Measurements from ENCODE around the gene KLF2. TPM values are rescaled to one million over a fixed set of nuclear protein-coding genes. Genes with fewer than 3 reads are reported as not detected.

KLF2 gene
- total and polyA plus RNA-seq, 2 of the 13 experiments (the other 11 are each of a cell fraction or from before 2014, with no cell fraction given) = not detected

- TF ChIP-seq ZBTB4 (CRISPR knock-in tag; IDR thresholded peaks at IDR 0.05; ENCODE audit: borderline replicate concordance) = no peak
Measured at GRCh38 chr19:16358456-16358855, 33.8 kb downstream of the KLF2 start (continued).

GRCh38 chr19:16359074-16359473 lies 34.4 kb downstream of the KLF2 start:
- H3K4me2 ChIP-seq (ENCODE audit: low read depth, low read length) = no peak overlapping the region
- intact Hi-C loops (cut with micrococcal nuclease; ENCODE audit: unreplicated experiment) = no loop called here
- no peaks in the 10 kb centered on the region for H3K9me3 ChIP-seq (ENCODE audit: low read length)
- H4K20me1 ChIP-seq (ENCODE audit: insufficient read depth, low read length) = no peaks in the 10 kb centered on the region
- in situ Hi-C loops (cut with HindIII; ENCODE audit: extremely low pct_ligation_motif_present, low pct_unique_long_range_greater_than_20kb) = no loop called here
- H3K4me3 ChIP-seq (replicated peaks in 1 of 3; ENCODE audit: insufficient read depth in 1 of 3, low read depth in 2 of 3, low read length in 3 of 3) = no peak overlapping the region
- 96% methylated on average over 6 of the region's 10 CpGs for WGBS (ENCODE audit: low lambda C conversion rate)
- FAIRE-seq = no peak
- ATAC-seq = no peak
- BruUV-seq (replicated peaks) = no TSS peak
- peaks cover 0 to 15% of the 10 kb centered on the region in 2 experiments; a peak in 2 of 5 replicates for H3K36me3 ChIP-seq (replicated peaks in 1 of 2; ENCODE audit: control insufficient read depth in 1 of 2, insufficient read depth in 2 of 2, low read length in 2 of 2)
- H3K79me2 ChIP-seq (ENCODE audit: insufficient read depth, low read length) = no peaks in the 10 kb centered on the region
- no peak overlapping the region for H3K9ac ChIP-seq (ENCODE audit: insufficient read depth, low read depth, low read length)
- DNase-seq (ENCODE audit: low spot score) = no peak
- no peaks in the 10 kb centered on the region for H3K27me3 ChIP-seq (ENCODE audit: control insufficient read depth in 1 of 2, insufficient read depth in 2 of 2, low read length in 2 of 2)
- no peak overlapping the region for H2AFZ ChIP-seq (ENCODE audit: low read length)
- no peak for TF ChIP-seq SOX5 (CRISPR knock-in tag; IDR thresholded peaks at IDR 0.05; ENCODE audit: borderline replicate concordance)
- TF ChIP-seq THYN1 (CRISPR knock-in tag; IDR thresholded peaks at IDR 0.05; ENCODE audit: borderline replicate concordance, low read depth) = no peak
- POLR2A ChIA-PET = no interaction called here
- peaks cover 11% of the 10 kb centered on the region for H3K4me1 ChIP-seq (ENCODE audit: insufficient read depth, low read length)
- H3K27ac ChIP-seq (ENCODE audit: extremely low read length, insufficient read depth, low read length) = no peak overlapping the region
- CTCF ChIA-PET (ENCODE audit: low intra/inter-chr PET ratio, low total read pairs) = no interaction called here

GRCh38 chr19:16359964-16360363 lies 35.3 kb downstream of the KLF2 start:
- no peaks in the 10 kb centered on the region for H3K79me2 ChIP-seq (ENCODE audit: insufficient read depth, low read length)
- intact Hi-C loops (cut with micrococcal nuclease; ENCODE audit: unreplicated experiment) = no loop called here
- in situ Hi-C loops (cut with HindIII; ENCODE audit: extremely low pct_ligation_motif_present, low pct_unique_long_range_greater_than_20kb) = no loop called here
- H3K9ac ChIP-seq (ENCODE audit: insufficient read depth, low read depth, low read length) = no peak overlapping the region
- no peak for ATAC-seq
- no peaks in the 10 kb centered on the region for H3K9me3 ChIP-seq (ENCODE audit: low read length)
- ChIA-PET POLR2A (no interaction called here), CTCF (ENCODE audit: low intra/inter-chr PET ratio, low total read pairs) (no interaction called here)
- no peak for FAIRE-seq
- no peak overlapping the region for H3K27ac ChIP-seq (ENCODE audit: extremely low read length, insufficient read depth, low read length)
- H2AFZ ChIP-seq (ENCODE audit: low read length) = no peak overlapping the region
- peaks cover 11% of the 10 kb centered on the region for H3K4me1 ChIP-seq (ENCODE audit: insufficient read depth, low read length)
- BruUV-seq (replicated peaks) = no TSS peak
- no peak for DNase-seq (ENCODE audit: low spot score)
- no peak overlapping the region for H3K4me3 ChIP-seq (replicated peaks in 1 of 3; ENCODE audit: insufficient read depth in 1 of 3, low read depth in 2 of 3, low read length in 3 of 3)
- H3K36me3 ChIP-seq (replicated peaks in 1 of 2; ENCODE audit: control insufficient read depth in 1 of 2, insufficient read depth in 2 of 2, low read length in 2 of 2) = peaks cover 0 to 15% of the 10 kb centered on the region in 2 experiments; a peak in 2 of 5 replicates
- H3K4me2 ChIP-seq (ENCODE audit: low read depth, low read length) = no peak overlapping the region
- H4K20me1 ChIP-seq (ENCODE audit: insufficient read depth, low read length) = no peaks in the 10 kb centered on the region
- H3K27me3 ChIP-seq (ENCODE audit: control insufficient read depth in 1 of 2, insufficient read depth in 2 of 2, low read length in 2 of 2) = no peaks in the 10 kb centered on the region
- 98% methylated on average over 6 of the region's 6 CpGs for WGBS (ENCODE audit: low lambda C conversion rate)
- TF ChIP-seq NFKBIZ (CRISPR knock-in tag; IDR thresholded peaks at IDR 0.05) = no peak
- no peak for TF ChIP-seq JUN (CRISPR knock-in tag; IDR thresholded peaks at IDR 0.05)
- TF ChIP-seq ZNF790 (CRISPR knock-in tag; IDR thresholded peaks at IDR 0.05; ENCODE audit: borderline replicate concordance) = no peak
- no peak for TF ChIP-seq ZNF737 (CRISPR knock-in tag; IDR thresholded peaks at IDR 0.05; ENCODE audit: borderline replicate concordance)
- no peak for TF ChIP-seq RBM39 (IDR thresholded peaks at IDR 0.05; ENCODE audit: low read depth, low read length, poor library complexity, severe bottlenecking)
- no peak for TF ChIP-seq ZBTB38 (CRISPR knock-in tag; IDR thresholded peaks at IDR 0.05)
- TF ChIP-seq RFXANK (CRISPR knock-in tag; IDR thresholded peaks at IDR 0.05) = no peak
- TF ChIP-seq NR1H2 (CRISPR knock-in tag; IDR thresholded peaks at IDR 0.05; ENCODE audit: borderline replicate concordance, low read depth) = no peak
- TF ChIP-seq HNRNPUL1 (IDR thresholded peaks at IDR 0.05; ENCODE audit: low read depth, low read length) = no peak
- TF ChIP-seq ZNF713 (CRISPR knock-in tag; IDR thresholded peaks at IDR 0.05) = no peak
- TF ChIP-seq PRPF4 (IDR thresholded peaks at IDR 0.05; ENCODE audit: low read depth, low read length, poor library complexity, severe bottlenecking) = no peak

Measured in HepG2 (cell line).